Measurements from ENCODE around the gene FAM120C. TPM values are rescaled to one million over a fixed set of nuclear protein-coding genes. Genes with fewer than 3 reads are reported as not detected.

FAM120C gene
- total RNA-seq: 0.53 and 1.8 TPM in 2 replicates

GRCh38 chrX:54182864-54183613 lies at the start of gene FAM120C:
TSS of gene FAM120C (minus strand) at chrX:54183254. CDS start at chrX:54183198, 56 bp downstream.
- DNase-seq (ENCODE audit: low read depth) (peak; percentile 44), FAIRE-seq (no peak)
- H3K36me3 ChIP-seq (ENCODE audit: control insufficient read depth, insufficient read depth, low read length): no peaks in the 10 kb centered on the region
- H3K27me3 ChIP-seq (ENCODE audit: control insufficient read depth, insufficient read depth, low read length): no peaks in the 10 kb centered on the region
- H3K4me3 ChIP-seq (ENCODE audit: low read depth, low read length): peak within 1 kb of the TSS; percentile 55
- TF ChIP-seq, protein P1, sequence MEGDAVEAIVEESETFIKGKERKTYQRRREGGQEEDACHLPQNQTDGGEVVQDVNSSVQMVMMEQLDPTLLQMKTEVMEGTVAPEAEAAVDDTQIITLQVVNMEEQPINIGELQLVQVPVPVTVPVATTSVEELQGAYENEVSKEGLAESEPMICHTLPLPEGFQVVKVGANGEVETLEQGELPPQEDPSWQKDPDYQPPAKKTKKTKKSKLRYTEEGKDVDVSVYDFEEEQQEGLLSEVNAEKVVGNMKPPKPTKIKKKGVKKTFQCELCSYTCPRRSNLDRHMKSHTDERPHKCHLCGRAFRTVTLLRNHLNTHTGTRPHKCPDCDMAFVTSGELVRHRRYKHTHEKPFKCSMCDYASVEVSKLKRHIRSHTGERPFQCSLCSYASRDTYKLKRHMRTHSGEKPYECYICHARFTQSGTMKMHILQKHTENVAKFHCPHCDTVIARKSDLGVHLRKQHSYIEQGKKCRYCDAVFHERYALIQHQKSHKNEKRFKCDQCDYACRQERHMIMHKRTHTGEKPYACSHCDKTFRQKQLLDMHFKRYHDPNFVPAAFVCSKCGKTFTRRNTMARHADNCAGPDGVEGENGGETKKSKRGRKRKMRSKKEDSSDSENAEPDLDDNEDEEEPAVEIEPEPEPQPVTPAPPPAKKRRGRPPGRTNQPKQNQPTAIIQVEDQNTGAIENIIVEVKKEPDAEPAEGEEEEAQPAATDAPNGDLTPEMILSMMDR (IDR thresholded peaks at IDR 0.05; ENCODE audit: insufficient read depth, low read length, severe bottlenecking): no peak

DNA sequence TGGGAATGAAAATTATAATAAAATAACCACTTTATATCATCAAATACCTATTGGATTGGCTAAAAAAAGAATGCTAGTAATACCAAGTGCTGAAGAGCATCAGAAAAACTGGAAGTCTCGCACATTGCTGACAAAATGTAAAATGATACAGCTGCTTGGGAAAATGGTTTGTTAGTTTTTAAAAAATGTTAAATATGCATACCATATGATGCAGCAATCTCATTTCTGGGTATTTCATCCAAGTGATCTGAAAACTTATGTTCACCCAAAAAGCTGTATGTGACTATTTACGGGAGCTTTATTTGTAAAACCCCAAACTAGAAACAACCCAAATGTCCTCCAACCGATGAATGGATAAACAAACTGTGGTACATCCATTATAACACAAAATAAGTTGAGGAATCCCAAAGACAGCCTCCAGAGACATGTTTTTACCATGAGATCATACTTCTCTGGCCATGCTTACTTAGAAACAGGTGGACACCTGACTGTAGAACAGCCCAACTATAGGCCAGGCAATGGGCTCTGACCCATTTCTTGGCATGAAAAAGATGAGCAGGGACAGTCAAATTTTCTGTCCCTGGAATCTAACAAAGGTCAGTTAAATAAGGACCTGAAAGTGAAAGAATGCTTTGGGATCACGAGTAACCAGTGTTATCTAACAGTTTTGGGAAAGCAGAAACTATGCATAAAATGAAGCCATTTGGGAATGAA lies 47.5 kb upstream of the FAM120C start:
- H3K27me3 ChIP-seq (ENCODE audit: control insufficient read depth, insufficient read depth, low read length): no peaks in the 10 kb centered on the region
- no peak overlapping the region for H3K4me3 ChIP-seq (ENCODE audit: low read depth, low read length)
- TF ChIP-seq, protein P1 (IDR thresholded peaks at IDR 0.05; ENCODE audit: insufficient read depth, low read length, severe bottlenecking): no peak
- no peaks in the 10 kb centered on the region for H3K36me3 ChIP-seq (ENCODE audit: control insufficient read depth, insufficient read depth, low read length)
- DNase-seq (ENCODE audit: low read depth): no peak
- no peak for FAIRE-seq

GRCh38 chrX:54223581-54223980 lies 40.5 kb upstream of the FAM120C start:
- H3K27me3 ChIP-seq (ENCODE audit: control insufficient read depth, insufficient read depth, low read length): no peaks in the 10 kb centered on the region
- no peak overlapping the region for H3K4me3 ChIP-seq (ENCODE audit: low read depth, low read length)
- TF ChIP-seq, protein P1 (IDR thresholded peaks at IDR 0.05; ENCODE audit: insufficient read depth, low read length, severe bottlenecking): no peak
- peak; percentile 75 for FAIRE-seq
- no peaks in the 10 kb centered on the region for H3K36me3 ChIP-seq (ENCODE audit: control insufficient read depth, insufficient read depth, low read length)
- DNase-seq (ENCODE audit: low read depth): no peak

GRCh38 chrX:54213603-54214002 lies 30.5 kb upstream of the FAM120C start:
- DNase-seq (ENCODE audit: low read depth) (no peak), FAIRE-seq (no peak)
- no peaks in the 10 kb centered on the region for H3K27me3 ChIP-seq (ENCODE audit: control insufficient read depth, insufficient read depth, low read length)
- no peak overlapping the region for H3K4me3 ChIP-seq (ENCODE audit: low read depth, low read length)
- no peaks in the 10 kb centered on the region for H3K36me3 ChIP-seq (ENCODE audit: control insufficient read depth, insufficient read depth, low read length)
- TF ChIP-seq, protein P1 (IDR thresholded peaks at IDR 0.05; ENCODE audit: insufficient read depth, low read length, severe bottlenecking): no peak

GRCh38 chrX:54208531-54208930 lies 25.5 kb upstream of the FAM120C start:
- TF ChIP-seq, protein P1 (IDR thresholded peaks at IDR 0.05; ENCODE audit: insufficient read depth, low read length, severe bottlenecking): no peak
- H3K36me3 ChIP-seq (ENCODE audit: control insufficient read depth, insufficient read depth, low read length): no peaks in the 10 kb centered on the region
- DNase-seq (ENCODE audit: low read depth) (peak; percentile 10), FAIRE-seq (no peak)
- H3K4me3 ChIP-seq (ENCODE audit: low read depth, low read length): no peak overlapping the region
- no peaks in the 10 kb centered on the region for H3K27me3 ChIP-seq (ENCODE audit: control insufficient read depth, insufficient read depth, low read length)
